Mammary epithelial cell (primary cell): ENCODE measurements around the gene HDAC9.

Source experiments
- EZH2 ChIP-seq: IDR thresholded peaks from 2 replicates; pipeline ENCODE4 v1.6.1; 2012; ENCODE audit warnings: low read length, inconsistent platforms, borderline replicate concordance
- TF ChIP-seq, protein P1 (sequence below), 2 donors: IDR thresholded peaks in 1 of 2; conservative IDR thresholded peaks in 1 of 2; 2 replicates each; pipeline ENCODE4 v1.5.1; 2011 to 2012; ENCODE audit warnings: inconsistent platforms in 2 of 2, low read length in 2 of 2, mild to moderate bottlenecking in 2 of 2, control low read depth in 1 of 2, low read depth in 1 of 2; ENCODE audit not compliant: insufficient read depth in 1 of 2; ENCODE audit errors: extremely low read depth in 1 of 2

DNA sequence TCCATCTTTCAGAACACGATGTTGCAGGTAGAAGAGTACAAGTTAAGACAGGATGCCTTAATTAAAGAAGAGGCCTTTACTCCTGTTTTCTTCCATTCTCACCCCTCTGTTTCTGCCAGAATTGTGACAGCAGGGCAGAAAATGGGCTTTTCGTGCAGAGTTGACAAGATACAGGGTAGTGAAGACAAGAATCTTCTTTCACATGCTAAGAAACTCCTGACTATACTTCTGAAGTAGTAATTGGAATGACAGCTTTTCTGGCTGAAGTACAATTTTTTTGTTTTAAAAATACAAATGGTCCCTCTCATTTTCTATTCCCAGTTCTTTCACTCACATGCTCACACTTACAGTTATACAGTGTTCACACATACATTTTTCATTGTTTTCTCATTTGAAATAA lies 22.1 kb downstream of the HDAC9 start:
- TF ChIP-seq, protein P1, sequence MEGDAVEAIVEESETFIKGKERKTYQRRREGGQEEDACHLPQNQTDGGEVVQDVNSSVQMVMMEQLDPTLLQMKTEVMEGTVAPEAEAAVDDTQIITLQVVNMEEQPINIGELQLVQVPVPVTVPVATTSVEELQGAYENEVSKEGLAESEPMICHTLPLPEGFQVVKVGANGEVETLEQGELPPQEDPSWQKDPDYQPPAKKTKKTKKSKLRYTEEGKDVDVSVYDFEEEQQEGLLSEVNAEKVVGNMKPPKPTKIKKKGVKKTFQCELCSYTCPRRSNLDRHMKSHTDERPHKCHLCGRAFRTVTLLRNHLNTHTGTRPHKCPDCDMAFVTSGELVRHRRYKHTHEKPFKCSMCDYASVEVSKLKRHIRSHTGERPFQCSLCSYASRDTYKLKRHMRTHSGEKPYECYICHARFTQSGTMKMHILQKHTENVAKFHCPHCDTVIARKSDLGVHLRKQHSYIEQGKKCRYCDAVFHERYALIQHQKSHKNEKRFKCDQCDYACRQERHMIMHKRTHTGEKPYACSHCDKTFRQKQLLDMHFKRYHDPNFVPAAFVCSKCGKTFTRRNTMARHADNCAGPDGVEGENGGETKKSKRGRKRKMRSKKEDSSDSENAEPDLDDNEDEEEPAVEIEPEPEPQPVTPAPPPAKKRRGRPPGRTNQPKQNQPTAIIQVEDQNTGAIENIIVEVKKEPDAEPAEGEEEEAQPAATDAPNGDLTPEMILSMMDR (conservative IDR thresholded peaks at IDR 0.05 in 1 of 2, IDR thresholded peaks at IDR 0.05 in 1 of 2; ENCODE audit: extremely low read depth in 1 of 2, insufficient read depth in 1 of 2, low read depth in 1 of 2, low read length in 2 of 2), result no peak
- TF ChIP-seq EZH2, result no peak
